PC-9 (cell line): ENCODE data around the gene HDAC5. TPM values are rescaled to one million over a fixed set of nuclear protein-coding genes. Genes with fewer than 3 reads are reported as not detected.

Experiments
- BruUV-seq: library from RNA; stranded (reverse); fragments of 400-500 nt; replicated peaks from 2 replicates; lab custom pipeline; 2021; lab: Mats Ljungman, UMichigan
- CTCF ChIA-PET: fragments of 300-600 bp; sonication (Branson Sonifier 250); formaldehyde crosslinking; loops from one replicate; lab custom pipeline; 2022; ENCODE audit warnings: antibody characterized with exemption; lab: Charles Lee
- POLR2A ChIA-PET: fragments of 300-600 bp; sonication (Branson Sonifier 250); formaldehyde crosslinking; loops from one replicate; lab custom pipeline; 2022; ENCODE audit warnings: antibody characterized with exemption; ENCODE audit not compliant: unreplicated experiment; lab: Charles Lee
- DNase-seq, 2 experiments: peaks; one replicate each; pipeline versions ENCODE4 v3.0.0 to v3.0.0-alpha.2; 2015 to 2022; ENCODE audit warnings: mixed read lengths in 1 of 2
- H2AFZ ChIP-seq: fragments of 200-600 bp; sonication (generic); 2 replicates; pipeline ENCODE4 v1.8.1; 2017; ENCODE audit warnings: antibody characterized with exemption
- H3F3A ChIP-seq: fragments of 200-600 bp; sonication (generic); 2 replicates; pipeline ENCODE4 v1.8.1; 2017; ENCODE audit warnings: antibody characterized with exemption, mild to moderate bottlenecking, low read depth; ENCODE audit not compliant: insufficient read depth
- H3K27ac ChIP-seq: fragments of 200-600 bp; sonication (generic); 2 replicates; pipeline ENCODE4 v1.6.1; 2016; ENCODE audit warnings: mixed run types
- H3K27me3 ChIP-seq: fragments of 200-600 bp; sonication (generic); 2 replicates; pipeline ENCODE4 v1.6.1; 2016; ENCODE audit warnings: low read depth, mixed run types; ENCODE audit not compliant: insufficient read depth
- H3K36me3 ChIP-seq: fragments of 200-600 bp; sonication (generic); 2 replicates; pipeline ENCODE4 v1.6.1; 2016; ENCODE audit warnings: low read depth, mixed run types
- H3K4me1 ChIP-seq: fragments of 200-600 bp; sonication (generic); replicated peaks from 2 replicates; pipeline ENCODE4 v1.6.1; 2016; ENCODE audit warnings: mixed run types; ENCODE audit not compliant: insufficient read depth
- H3K4me2 ChIP-seq: fragments of 200-600 bp; sonication (generic); 2 replicates; pipeline ENCODE4 v1.6.1; 2017; ENCODE audit warnings: mixed run types
- H3K4me3 ChIP-seq: fragments of 200-600 bp; sonication (generic); 2 replicates; pipeline ENCODE4 v1.6.1; 2016; ENCODE audit warnings: mixed run types
- H3K79me2 ChIP-seq: fragments of 200-600 bp; sonication (generic); 2 replicates; pipeline ENCODE4 v1.6.1; 2017; ENCODE audit warnings: low read depth, mixed run types
- H3K9me2 ChIP-seq: fragments of 200-600 bp; sonication (generic); 2 replicates; pipeline ENCODE4 v1.8.1; 2017; ENCODE audit warnings: mild to moderate bottlenecking; ENCODE audit not compliant: insufficient read depth
- H3K9me3 ChIP-seq: fragments of 200-600 bp; sonication (generic); 2 replicates; pipeline ENCODE4 v1.8.1; 2016; ENCODE audit warnings: low read depth; ENCODE audit not compliant: insufficient read depth
- H4K20me1 ChIP-seq: fragments of 200-600 bp; sonication (generic); 2 replicates; pipeline ENCODE4 v1.8.1; 2017; ENCODE audit not compliant: insufficient read depth
- EZH2 ChIP-seq: fragments of 200-600 bp; sonication (generic); IDR thresholded peaks from 2 replicates; pipeline ENCODE4 v1.8.0; 2017; ENCODE audit warnings: antibody characterized with exemption, low read depth
- intact Hi-C: fragments of 100-400 bp; cut with micrococcal nuclease; formaldehyde crosslinking; loops from one replicate; pipeline ENCODE4 v1.10.0; 2022; ENCODE audit not compliant: unreplicated experiment
- total RNA-seq: library from RNA; stranded (reverse); gene quantifications from 2 replicates; pipeline ENCODE4 v1.2.3, GENCODE V29; 2021
- TF ChIP-seq, protein P1 (sequence below): fragments of 200-600 bp; sonication (generic); conservative IDR thresholded peaks from 2 replicates; pipeline ENCODE4 v1.6.1; 2017; ENCODE audit warnings: mixed run types, antibody characterized with exemption, mild to moderate bottlenecking, moderate library complexity

The HDAC5 gene
- total RNA-seq, 1 experiment from 2014 or later, result 24.0 TPM

- POLR2A ChIA-PET, result no interaction called here
- Histone ChIP-seq H3K27ac (no peak overlapping the region), H2AFZ (no peak overlapping the region), H3K27me3 (peaks cover 1% of the 10 kb centered on the region; the same call in 1 of the 2 replicates), H3K79me2 (no peaks in the 10 kb centered on the region), H4K20me1 (0 out of 2 replicates have a peak, but pooled peaks cover 8% of the 10 kb centered on the region), H3F3A (no peaks in the 10 kb centered on the region), H3K4me1 (peaks cover 9% of the 10 kb centered on the region), H3K4me2 (no peak overlapping the region), H3K9me3 (no peaks in the 10 kb centered on the region), H3K9me2 (no peaks in the 10 kb centered on the region), H3K36me3 (no peaks in the 10 kb centered on the region), H3K4me3 (no peak overlapping the region)
- intact Hi-C loops, result no loop called here
- CTCF ChIA-PET, result no interaction called here
- TF ChIP-seq, protein P1, sequence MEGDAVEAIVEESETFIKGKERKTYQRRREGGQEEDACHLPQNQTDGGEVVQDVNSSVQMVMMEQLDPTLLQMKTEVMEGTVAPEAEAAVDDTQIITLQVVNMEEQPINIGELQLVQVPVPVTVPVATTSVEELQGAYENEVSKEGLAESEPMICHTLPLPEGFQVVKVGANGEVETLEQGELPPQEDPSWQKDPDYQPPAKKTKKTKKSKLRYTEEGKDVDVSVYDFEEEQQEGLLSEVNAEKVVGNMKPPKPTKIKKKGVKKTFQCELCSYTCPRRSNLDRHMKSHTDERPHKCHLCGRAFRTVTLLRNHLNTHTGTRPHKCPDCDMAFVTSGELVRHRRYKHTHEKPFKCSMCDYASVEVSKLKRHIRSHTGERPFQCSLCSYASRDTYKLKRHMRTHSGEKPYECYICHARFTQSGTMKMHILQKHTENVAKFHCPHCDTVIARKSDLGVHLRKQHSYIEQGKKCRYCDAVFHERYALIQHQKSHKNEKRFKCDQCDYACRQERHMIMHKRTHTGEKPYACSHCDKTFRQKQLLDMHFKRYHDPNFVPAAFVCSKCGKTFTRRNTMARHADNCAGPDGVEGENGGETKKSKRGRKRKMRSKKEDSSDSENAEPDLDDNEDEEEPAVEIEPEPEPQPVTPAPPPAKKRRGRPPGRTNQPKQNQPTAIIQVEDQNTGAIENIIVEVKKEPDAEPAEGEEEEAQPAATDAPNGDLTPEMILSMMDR, result no peak
- TF ChIP-seq EZH2, result no peak
- DNase-seq, result no peak
- BruUV-seq, result no TSS peak
These were observed 6.1 kb downstream of the HDAC5 start for GRCh38 chr17:44117351-44117750.

DNA sequence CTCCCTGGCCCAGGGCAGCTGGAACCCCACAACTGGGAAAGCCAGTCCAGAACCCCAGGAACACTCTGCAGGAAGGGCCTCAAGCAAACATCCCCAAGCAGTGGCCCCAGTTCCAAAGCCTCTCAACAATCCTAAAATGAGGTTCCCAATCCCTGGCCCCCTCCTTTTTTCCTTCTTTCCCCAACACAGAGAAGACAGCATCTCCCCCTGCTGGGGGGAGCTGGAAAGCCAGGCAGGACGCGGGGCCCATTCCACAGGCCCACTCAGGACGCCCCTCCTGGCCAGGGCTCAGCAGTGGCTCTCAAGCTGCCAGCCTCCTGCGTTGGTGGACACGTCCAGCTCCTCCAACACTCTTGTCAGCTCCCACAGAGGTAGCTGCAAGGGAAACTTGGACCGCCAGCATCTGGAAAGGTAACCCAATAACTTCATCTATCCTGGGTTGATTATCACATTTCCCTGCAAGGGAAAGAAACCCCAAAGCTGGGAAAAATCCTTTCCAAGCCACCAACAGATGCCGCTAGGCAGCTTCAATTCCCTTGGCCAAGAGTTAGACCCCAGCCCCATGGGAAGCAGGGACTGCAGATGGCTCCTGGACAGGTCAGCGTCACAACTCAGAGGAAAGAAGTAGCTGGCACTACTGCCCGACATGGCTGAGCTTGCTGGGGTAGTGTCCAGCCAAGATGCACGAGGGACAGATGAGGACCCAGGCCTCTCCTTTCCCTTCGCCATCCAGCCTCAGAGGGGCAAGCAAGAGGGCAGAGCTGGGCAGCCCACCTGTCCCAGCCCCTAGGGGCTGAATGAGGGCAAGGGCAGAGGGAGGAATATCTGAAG is 7.6 kb downstream of the HDAC5 start:
- ChIA-PET POLR2A (interaction anchor here (0.6 kb wide), 1 partner anchor 34 kb away, joined by 7 read pairs; no protein-coding TSS in a partner anchor), CTCF (interaction anchor here (0.5 to 0.7 kb wide), 3 partner anchors 53 to 103 kb away, joined by 3 to 4 read pairs (median 3); no protein-coding TSS in a partner anchor)
- Histone ChIP-seq H4K20me1 (peaks cover 8% of the 10 kb centered on the region; the same call in 1 of the 2 replicates), H3K27me3 (no peaks in the 10 kb centered on the region), H3K4me3 (no peak overlapping the region), H3K79me2 (no peaks in the 10 kb centered on the region), H2AFZ (no peak overlapping the region), H3K9me2 (no peaks in the 10 kb centered on the region), H3F3A (peaks cover 8% of the 10 kb centered on the region; the same call in 1 of the 2 replicates), H3K9me3 (no peaks in the 10 kb centered on the region), H3K36me3 (no peaks in the 10 kb centered on the region), H3K4me2 (no peak overlapping the region), H3K4me1 (peaks cover 16% of the 10 kb centered on the region), H3K27ac (no peak overlapping the region)
- no TSS peak for BruUV-seq
- intact Hi-C loops, result loop anchor here (1.0 kb wide), 1 partner anchor 32 kb away; no protein-coding TSS in a partner anchor
- DNase-seq, result peak in 1 of 2 experiments; percentile 42
- TF ChIP-seq EZH2, result no peak
- TF ChIP-seq, protein P1, result peak; percentile 89

DNA sequence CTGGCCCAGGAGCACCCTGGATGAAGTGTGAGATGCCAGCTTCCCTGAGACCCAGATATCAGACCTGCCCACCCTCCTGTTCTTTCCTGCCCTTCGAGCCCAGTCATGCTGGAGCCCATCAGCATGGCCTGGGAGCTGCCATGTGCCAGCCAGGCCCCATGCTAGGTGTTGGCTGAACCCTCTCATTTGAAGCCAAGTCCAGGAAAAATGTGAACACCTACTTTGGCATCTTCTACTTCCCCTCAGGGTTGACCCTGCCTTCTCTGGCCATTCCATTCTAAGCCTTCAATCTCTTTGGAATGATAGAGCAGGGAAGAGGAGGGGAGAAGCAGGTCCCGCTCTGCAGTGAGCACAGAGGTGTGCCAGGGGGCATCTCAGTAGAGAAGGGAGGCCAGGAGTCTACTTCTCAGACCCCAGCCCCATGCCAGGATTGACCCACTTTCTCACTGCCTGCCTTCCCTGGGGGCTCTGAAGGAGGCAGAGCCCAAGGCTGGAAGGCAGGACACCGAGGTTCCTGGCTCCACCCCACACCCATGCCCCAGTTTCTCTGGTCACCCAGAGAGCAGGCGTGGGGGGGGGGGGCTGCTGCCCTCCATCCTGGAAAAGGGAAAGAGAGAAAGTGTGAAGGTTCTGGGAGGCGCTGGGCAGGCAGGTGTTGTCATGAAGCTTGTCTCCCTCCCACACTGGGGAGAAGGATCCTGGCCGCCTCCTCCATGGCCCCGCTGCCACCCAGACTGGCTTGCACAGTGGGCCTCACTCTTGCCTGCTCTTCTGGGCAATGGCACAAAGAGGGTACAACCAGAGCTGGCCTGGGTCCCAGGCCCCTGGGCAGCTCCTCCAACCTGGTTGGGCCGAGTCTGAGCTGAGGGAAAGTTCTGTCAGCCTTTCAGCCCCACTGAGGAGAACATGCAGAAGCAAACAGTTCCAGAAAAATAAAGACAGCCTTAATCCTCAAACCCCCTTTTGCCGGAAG is 9.3 kb downstream of the HDAC5 start:
- Histone ChIP-seq H3K4me1 (peaks cover 32% of the 10 kb centered on the region), H3K4me3 (no peak overlapping the region), H3K27me3 (no peaks in the 10 kb centered on the region), H3F3A (peaks cover 8% of the 10 kb centered on the region; the same call in 1 of the 2 replicates), H3K9me2 (no peaks in the 10 kb centered on the region), H3K27ac (no peak overlapping the region), H3K36me3 (no peaks in the 10 kb centered on the region), H4K20me1 (peaks cover 8% of the 10 kb centered on the region; the same call in 1 of the 2 replicates), H2AFZ (no peak overlapping the region), H3K79me2 (no peaks in the 10 kb centered on the region), H3K4me2 (no peak overlapping the region), H3K9me3 (no peaks in the 10 kb centered on the region)
- POLR2A ChIA-PET, result interaction anchor here (0.7 kb wide), 1 partner anchor 9 kb away, joined by 12 read pairs; no protein-coding TSS in a partner anchor
- intact Hi-C loops, result no loop called here
- no peak for DNase-seq
- TF ChIP-seq EZH2, result no peak
- TF ChIP-seq, protein P1, result no peak
- BruUV-seq, result no TSS peak
- CTCF ChIA-PET, result no interaction called here
